ENCODE measurements around the gene DDOST.
"Not testable (repeated sequence)": the region's sequence is repeated elsewhere in the genome, so short reads cannot be mapped to it uniquely, and the experiment has no call there.

DDOST gene

DNA sequence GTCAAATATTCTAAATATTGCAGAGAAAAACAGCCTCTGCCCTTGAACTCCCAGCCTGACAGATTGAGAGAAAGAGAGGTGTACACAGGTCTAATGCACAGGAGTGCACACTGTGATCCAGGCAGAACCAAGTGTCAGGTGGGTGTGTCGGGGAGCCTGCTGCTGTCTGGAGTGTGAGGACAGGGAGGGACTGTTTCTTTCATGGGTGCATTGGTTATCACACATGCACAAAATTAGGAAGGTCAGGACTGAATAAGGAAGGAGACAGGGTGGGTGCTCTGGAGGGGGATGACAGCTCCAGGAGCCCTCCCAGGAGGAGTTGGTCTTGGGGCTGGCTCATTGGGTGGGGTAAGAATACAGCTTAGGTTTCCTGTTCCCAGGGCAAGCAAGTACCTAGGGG lies 41.2 kb downstream of the DDOST start:
- no peak for DNase-seq

DNA sequence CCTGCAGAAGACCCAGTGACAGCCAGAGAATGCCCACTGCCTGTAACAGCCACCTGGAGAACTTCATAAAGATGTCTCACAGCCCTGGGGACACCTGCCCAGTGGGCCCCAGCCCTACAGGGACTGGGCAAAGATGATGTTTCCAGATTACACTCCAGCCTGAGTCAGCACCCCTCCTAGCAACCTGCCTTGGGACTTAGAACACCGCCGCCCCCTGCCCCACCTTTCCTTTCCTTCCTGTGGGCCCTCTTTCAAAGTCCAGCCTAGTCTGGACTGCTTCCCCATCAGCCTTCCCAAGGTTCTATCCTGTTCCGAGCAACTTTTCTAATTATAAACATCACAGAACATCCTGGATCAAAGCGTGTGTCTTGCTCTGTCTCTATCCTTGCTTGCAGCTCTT lies 42.6 kb downstream of the DDOST start:
- no peak for DNase-seq

DNA sequence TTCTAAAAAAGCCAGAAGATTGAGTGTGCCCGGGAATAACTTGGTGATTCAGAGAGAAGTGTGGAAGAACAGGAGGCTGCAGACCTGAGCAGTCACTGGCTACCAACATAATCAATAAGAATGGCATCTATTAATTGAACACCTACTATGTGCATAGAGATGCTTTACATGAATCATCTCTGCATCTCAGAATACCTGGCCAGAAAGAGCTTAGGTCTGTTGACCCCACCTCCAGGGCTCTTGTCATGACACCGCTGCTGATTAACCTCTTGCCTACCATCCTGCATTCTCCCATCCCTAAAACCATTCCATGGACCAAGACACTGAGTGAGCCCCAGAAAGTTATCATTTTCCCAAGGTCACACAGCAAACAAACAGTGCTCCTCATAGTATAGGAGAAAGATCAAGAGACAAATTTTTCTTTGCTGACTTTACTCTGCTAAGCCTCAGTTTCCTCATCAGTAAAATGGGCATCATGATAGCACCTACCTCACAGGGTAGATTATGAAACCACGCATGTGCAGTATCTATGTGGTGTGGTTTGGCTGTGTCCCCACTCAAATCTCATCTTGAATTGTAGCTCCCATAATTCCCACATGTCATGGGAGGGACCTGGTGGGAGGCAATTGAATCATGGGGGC lies 44.2 kb downstream of the DDOST start:
- DNase-seq: no peak

DNA sequence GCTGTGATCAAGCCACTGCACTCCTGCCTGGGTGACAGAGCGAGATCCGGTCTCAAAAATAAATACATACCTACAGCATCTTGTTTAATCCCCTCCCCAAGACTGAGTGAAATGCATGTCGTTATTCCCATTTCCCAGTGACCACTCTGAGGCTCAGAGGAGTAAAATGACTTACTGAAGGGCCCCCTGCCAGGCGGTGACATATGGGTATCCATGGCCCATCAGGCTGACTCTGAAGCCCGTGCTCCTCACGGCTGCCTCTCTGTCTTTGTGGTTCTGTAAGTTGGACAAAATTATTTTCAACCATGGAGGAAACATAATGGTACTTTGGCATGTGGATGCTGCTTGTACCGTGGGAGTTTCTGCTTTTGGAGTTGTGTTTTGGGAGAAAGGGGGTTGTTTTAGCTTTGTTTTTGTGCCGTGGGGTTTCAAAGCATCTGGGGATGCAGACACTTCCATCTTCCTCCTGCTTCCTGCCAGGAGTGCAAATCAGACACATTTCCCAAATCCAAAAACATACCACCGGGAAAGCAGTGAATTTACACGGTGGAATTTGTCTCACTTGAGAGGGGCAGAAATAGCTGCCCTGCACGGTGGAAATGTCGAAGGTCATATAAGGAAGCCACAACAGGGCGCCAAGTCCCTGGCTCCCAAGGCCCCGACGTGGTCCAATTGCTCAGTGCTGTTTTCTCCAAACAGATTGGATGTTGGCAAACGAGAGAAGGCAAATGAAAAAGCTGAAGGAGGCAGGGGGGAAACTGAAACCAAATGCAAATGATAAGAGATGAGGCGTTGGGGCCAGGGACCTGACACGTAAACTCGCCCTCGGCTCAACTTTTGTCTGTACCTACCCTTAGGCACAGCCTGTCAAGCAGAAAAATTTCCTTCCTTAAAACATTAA lies 45.0 kb downstream of the DDOST start:
- DNase-seq: no peak

DNA sequence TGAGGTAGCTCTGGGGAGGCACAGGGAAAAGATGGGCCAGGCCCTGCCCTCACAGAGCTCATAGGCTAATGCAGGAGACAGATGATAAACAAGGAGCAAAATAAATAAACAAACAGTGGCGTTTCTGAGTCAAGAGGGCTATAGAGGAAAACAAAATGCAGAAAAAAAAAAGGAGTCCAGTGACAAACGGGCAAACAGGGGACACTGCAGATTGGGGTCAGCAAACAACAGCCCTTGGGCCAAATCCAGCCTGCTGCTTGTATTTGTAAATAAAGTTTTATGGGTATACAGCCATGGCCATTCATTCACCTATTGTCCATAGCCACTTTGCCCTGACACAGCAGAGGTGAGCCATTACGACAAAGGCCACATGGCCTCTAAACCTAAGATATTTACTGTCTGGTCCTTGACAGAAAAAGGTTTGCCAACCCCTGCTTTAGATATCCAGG lies 47.0 kb downstream of the DDOST start:
- no peak for DNase-seq

DNA sequence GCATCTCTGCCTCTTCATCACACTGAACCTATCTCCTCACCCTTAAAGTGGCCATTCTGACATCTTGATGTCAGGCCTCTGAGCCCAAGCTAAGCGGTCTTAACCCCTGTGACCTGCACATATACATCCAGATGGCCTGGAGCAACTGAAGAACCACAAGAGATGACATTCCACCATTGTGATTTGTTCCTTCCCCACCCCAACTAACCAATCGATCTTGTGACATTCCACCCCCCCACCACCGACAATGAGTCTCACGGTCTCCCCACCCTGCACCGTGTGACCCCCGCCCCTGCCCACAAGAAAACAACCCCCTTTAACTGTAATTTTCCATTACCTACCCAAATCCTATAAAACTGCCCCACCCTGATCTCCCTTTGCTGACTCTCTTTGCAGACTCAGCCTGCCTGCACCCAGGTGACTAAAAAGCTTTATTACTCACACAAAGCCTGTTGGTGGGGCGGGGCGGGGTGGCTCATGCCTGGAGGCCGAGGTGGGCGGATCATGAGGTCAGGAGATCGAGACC lies 48.9 kb downstream of the DDOST start:
- DNase-seq: no peak

DNA sequence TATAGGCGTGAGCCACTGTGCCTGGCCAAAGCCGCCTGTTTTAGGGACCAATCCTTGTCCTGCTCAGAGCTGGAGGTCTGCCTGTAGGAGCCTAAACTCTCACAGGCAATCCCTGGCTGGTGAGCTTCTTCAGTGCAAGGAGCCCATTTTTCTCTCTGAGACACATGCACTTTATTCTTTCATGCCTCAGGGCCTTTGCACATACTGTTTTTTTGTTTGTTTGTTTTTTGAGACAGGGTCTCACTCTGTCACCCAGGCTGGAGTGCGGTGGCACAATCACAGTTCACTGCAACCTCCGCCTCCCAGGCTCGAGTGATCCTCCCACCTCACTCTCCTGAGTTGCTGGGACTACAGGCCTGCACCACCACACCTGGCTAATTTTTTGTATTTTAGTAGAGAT lies 49.5 kb downstream of the DDOST start:
- DNase-seq: no peak

DNA sequence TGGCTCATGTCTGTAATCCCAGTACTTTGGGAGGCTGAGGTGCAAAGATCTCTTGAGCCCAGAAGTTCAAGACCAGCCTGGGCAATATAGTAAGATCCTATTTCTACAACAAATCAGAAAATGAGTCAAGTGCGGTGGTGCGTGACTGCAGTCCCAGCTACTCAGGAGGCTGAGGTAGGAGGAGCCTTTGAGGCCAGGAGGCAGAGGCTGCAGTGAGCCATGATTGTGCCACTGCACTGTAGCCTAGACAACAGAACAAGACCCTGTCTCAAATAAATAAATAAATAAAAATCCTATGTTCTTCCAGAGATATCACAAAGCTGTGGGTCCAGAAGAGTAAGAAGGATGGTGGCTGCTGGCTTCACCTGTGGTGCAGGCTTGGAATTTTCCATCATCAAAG lies 50.2 kb downstream of the DDOST start:
- no peak for DNase-seq

DNA sequence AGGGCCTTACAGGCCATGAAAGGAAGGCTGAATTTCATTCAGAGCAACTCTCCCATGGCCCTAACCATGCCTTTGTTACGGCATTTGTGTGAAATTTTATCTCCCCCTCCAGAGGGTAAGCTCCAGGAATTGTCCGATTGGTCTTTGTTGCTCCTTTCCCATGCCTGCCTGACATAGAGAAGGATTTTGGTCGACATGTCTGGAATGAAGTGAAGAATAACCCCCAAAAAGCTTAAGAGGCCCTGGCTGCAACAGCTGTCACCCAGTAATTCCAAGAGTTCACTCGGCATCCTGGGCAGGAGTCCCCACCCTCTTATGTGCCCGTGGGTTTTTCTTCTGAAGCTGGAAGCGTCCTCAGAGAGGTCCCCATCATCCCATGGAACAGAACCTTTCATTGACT lies 51.6 kb downstream of the DDOST start:
- no peak for DNase-seq

DNA sequence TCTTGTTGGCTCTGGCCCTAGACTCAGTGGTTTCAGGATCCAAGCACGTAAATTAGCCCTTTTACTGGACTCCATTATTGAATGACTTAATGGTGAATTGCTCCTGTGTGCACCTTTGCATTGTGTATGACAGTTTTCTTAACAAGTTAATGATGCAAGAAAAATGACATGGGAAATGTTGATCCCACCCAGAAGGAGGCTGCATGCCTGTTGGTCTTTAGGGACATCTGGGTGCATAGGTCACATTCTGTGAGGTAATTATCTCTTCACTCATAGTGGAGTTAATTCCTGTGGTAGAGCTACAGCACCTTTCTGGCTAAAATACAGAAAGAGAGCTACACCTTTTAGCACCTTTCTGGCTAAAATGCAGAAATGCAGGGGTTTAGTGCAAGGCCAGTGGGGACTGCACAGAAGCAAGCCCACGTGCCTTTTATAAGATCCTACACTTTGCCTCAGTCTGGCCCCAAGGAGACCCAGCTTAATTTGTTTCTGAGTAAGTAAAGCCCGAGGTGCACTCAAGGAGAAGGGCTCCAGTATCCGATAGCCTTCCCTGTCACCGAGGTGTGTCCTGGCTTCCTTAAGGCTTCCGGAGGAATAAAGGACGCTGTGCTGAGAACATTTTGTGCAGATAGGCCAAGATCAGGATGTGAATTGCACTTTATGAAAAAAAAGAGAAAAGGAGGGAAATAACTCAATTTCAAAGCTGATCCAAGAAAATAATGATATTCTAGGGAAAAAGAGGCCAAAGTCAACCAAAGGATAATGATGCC lies 54.2 kb downstream of the DDOST start:
- not testable (repeated sequence) for DNase-seq

DNA sequence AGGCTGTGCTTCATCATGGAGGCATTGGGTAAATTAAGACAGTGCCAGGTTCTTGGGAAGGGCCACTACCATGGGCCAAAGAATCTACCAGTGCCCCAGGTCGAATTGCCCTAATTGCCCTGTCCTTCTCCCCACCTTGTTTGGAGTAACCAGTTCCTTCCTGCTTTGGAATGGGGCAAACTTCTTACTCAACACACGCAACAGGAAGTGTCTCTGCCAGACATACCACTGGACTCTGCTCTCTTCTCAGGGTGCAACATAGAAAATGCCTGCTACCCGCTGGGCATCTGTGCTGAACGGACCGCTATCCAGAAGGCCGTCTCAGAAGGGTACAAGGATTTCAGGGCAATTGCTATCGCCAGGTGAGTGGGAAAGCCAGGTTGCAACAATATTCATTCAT lies 56.5 kb downstream of the DDOST start:
- no peak for DNase-seq

DNA sequence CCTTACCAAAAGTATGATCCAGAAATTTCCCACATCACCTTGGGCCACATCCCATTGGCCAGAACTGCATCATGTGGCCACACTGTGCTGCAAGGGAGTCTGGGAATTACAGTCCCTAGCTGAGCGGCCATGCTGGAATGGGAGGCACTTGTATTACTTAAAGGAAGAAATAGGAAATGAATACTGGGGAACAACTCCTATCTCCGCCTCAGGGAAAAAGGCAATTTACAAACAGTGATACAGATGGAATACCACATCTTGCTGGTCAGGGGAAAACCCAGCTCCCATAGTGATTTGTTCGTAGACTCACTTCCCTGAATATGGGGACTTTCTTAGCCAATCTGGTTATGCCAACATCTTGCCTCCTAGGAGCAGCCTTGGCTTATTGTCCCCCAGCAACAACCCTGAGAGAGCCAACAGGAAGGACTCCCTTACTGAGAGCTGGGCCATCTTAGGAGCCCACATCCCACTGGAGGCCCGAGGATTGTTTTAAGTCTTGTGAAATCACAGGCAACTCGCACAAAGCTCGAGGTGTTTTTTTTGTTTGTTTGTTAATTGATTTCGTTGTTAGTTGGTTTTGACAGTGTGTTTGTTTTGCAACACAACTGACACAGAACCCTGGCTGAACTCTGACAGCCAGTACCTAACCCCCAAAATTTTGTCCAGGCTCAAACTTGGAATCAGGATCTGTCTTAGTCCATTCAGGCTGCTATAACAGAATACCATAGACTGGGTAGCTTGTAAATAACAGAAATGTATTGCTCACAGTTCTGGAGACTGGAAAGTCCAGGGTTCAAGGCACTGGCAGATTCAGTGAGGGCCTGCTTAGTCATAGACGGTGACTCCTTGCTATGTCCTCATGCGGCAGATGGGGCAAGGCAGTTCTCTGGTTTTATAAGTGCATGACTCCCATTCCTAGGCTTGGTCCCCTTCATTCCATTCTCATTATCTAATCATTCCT lies 57.4 kb downstream of the DDOST start:
- DNase-seq: peak in 1 of 2 donors; percentile 36

DNA sequence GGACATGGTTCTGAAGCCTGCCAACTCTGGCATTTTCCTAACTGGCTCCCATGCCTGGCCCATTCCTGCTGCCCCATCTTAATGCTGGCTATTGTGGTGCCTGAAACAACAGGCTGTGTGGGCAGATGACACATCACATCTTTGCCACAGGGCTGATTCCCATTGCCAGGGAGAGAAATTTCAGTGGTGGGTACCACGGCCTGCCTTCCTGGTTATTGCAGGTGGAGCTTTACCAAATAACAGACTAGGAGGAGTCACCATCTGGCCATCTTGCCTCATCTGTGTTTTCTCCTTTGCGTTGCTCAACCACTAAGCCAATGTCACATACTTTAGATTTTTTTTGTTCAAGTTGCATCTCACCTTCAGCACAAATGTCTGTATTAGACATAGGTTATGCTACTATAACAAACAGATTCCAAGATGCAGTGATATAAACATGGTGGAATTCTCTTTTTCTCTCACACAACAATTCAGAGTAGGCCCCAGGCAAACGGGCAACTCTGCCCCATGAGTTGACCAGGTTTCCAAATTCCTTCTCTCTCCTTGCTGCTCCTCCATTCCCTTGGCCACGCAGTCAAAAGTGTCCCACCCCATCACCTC lies 58.2 kb downstream of the DDOST start:
- no peak for DNase-seq
